HL-60 (cell line): ENCODE results near the gene NAT8L.

Source experiments
- GABPA ChIP-seq: IDR thresholded peaks from 2 replicates; pipeline ENCODE4 v1.6.1; 2012; ENCODE audit warnings: low read depth
- POLR2AphosphoS5 ChIP-seq: IDR thresholded peaks from 2 replicates; pipeline ENCODE4 v1.6.1; 2012; ENCODE audit warnings: low read depth
- TF ChIP-seq, protein P1 (sequence below): IDR thresholded peaks from one replicate; pipeline ENCODE4 v1.5.1; 2011; ENCODE audit warnings: low read length, control low read depth, inconsistent platforms; ENCODE audit not compliant: insufficient read depth
- TF ChIP-seq, protein P2 (sequence below): IDR thresholded peaks from 2 replicates; pipeline ENCODE4 v1.6.1; 2012; ENCODE audit warnings: low read depth; ENCODE audit not compliant: insufficient replicate concordance

DNA sequence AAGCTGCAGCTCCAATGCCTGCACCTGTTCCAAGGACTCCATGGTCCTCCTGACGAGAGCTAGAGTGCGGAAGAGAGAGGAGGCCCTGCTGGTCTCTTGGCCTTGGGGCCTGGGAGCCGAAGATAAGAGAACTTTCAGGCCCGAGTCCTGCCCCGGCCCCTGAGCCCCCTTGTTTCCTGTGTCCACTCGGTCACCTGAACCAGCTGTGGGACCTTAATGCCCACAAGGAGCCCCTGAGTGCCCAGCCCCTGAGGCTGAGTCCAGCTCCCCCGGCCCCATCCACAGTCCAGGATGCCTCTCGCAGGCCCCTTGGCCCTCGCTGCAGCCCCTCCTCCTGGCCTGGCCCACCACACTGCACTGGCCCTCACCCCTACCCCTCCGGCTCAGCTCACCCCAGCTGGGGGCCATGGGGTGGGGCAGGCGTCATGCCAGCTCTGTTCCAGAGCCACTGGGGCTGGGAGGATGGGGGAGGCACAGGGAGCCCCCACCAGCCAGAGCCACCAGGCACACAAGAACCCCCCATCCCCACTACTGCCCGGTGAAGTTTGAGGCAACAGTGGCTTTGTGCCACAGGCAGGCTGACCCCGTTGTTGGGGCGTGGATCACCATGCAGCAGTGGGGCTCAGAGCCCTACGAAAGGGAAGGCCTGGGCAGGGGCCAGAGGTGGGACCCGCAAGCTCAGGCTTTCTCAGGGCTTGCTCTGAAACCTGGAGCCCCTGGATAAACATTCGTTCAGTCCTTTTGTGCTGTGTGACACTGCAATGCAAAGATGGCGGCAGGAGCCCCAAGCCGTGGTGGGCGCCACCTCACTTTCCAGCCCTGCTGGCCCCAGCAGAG, 14.1 kb downstream of the NAT8L start:
- TF ChIP-seq POLR2AphosphoS5: no peak
- TF ChIP-seq, protein P1, sequence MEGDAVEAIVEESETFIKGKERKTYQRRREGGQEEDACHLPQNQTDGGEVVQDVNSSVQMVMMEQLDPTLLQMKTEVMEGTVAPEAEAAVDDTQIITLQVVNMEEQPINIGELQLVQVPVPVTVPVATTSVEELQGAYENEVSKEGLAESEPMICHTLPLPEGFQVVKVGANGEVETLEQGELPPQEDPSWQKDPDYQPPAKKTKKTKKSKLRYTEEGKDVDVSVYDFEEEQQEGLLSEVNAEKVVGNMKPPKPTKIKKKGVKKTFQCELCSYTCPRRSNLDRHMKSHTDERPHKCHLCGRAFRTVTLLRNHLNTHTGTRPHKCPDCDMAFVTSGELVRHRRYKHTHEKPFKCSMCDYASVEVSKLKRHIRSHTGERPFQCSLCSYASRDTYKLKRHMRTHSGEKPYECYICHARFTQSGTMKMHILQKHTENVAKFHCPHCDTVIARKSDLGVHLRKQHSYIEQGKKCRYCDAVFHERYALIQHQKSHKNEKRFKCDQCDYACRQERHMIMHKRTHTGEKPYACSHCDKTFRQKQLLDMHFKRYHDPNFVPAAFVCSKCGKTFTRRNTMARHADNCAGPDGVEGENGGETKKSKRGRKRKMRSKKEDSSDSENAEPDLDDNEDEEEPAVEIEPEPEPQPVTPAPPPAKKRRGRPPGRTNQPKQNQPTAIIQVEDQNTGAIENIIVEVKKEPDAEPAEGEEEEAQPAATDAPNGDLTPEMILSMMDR: no peak
- no peak for TF ChIP-seq GABPA
- TF ChIP-seq, protein P2, sequence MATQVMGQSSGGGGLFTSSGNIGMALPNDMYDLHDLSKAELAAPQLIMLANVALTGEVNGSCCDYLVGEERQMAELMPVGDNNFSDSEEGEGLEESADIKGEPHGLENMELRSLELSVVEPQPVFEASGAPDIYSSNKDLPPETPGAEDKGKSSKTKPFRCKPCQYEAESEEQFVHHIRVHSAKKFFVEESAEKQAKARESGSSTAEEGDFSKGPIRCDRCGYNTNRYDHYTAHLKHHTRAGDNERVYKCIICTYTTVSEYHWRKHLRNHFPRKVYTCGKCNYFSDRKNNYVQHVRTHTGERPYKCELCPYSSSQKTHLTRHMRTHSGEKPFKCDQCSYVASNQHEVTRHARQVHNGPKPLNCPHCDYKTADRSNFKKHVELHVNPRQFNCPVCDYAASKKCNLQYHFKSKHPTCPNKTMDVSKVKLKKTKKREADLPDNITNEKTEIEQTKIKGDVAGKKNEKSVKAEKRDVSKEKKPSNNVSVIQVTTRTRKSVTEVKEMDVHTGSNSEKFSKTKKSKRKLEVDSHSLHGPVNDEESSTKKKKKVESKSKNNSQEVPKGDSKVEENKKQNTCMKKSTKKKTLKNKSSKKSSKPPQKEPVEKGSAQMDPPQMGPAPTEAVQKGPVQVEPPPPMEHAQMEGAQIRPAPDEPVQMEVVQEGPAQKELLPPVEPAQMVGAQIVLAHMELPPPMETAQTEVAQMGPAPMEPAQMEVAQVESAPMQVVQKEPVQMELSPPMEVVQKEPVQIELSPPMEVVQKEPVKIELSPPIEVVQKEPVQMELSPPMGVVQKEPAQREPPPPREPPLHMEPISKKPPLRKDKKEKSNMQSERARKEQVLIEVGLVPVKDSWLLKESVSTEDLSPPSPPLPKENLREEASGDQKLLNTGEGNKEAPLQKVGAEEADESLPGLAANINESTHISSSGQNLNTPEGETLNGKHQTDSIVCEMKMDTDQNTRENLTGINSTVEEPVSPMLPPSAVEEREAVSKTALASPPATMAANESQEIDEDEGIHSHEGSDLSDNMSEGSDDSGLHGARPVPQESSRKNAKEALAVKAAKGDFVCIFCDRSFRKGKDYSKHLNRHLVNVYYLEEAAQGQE: no peak
